CD4-positive, alpha-beta T cell treated with Interleukin-4 for 4 hours (primary cell): Measurements from ENCODE around the gene PUM1.
"Not testable (repeated sequence)": the region's sequence is repeated elsewhere in the genome, so short reads cannot be mapped to it uniquely, and the experiment has no call there.

Experiments
- DNase-seq: peaks from one replicate; pipeline ENCODE4 v3.0.0-alpha.2; 2020

The PUM1 gene

DNA sequence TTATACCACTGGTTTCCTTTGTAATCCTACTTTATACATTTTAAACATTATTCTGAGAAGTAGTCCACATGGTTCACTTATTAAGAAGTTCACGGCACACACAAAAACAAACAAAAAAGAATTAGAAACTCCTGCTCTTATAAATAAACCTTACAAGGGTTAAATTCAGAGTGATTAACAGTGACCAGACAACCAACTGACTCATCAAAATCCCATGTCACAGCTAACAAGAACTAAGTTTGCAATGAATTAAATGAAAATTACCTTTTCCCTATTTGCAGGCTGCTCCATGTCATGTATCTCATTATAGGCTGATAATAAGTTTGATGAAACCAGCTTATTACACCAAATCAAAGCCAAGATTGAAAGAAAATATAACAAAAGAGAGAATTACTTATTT is 77.5 kb downstream of the PUM1 start:
- no peak for DNase-seq

DNA sequence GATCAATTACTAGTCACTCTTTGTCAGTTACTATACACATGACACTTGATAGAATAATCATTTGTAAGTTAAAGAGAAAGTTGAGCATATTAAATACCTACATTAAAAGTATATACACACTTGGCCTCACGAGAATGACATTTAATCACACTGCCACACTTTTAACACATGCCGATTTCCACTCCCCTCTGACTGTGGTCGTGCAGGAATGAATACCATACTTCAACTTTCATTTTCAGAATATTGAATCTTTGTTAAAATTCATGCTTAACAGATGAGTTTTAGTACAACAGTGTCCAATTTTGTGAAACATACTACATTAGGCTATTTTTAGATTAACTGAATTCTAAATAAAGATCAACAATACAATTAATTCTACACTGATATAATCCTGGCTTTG is 78.8 kb downstream of the PUM1 start:
- no peak for DNase-seq

DNA sequence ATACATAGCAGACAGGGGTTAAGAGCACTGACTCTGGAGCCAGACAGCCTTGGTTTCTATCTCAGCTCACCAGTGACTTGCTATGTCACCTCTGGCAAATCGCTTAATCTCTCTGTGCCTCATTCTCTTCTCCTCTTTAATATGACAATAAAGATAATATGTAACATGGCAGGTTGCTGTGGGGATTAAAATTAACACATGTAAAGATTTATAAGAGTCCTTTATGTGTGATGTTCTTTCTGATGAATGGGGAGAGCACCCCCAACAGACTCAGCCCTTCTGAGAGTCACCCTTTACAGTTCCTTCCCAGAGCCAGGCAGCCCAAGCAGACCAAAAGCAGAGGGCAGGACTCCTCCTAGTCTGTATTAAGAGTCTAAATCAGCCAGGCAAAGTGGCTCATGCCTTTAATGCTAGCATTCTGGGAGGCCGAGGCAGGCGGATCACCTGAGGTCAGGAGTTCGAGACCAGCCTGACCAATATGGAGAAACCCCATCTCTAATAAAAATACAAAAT is 80.5 kb downstream of the PUM1 start:
- no peak for DNase-seq

DNA sequence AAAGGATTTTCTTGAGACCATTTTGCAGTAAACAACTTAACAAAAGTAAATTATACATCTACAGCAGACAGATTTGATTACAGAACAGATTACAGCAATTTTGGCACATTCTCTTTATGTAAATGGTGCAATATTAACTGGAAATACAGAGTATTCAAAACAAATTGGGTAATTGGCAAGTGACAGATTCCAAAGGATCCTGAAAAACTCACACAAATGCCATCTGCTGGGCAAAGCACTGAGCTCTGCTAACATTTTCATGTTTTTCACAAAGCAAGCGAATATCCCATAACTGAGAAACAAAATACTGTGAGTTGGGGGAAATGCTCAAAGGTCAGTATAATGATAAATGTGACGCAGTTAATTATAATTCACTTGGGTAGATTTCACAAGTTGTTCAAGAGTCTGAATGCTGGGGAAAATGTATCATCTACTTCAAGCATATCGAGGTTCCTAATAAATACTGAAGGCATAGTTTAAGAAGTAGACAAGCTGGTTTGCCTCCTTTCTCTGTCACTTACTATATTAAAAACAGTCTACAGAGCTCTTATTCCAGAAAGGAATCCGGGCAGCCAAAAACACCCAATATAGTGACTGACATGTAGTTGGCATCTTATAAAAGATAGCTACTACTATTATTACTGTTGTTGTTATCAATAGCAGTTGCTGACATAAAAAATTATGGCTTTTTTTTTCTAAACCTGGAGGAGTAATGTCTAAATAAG is 81.2 kb downstream of the PUM1 start:
- DNase-seq, result no peak

DNA sequence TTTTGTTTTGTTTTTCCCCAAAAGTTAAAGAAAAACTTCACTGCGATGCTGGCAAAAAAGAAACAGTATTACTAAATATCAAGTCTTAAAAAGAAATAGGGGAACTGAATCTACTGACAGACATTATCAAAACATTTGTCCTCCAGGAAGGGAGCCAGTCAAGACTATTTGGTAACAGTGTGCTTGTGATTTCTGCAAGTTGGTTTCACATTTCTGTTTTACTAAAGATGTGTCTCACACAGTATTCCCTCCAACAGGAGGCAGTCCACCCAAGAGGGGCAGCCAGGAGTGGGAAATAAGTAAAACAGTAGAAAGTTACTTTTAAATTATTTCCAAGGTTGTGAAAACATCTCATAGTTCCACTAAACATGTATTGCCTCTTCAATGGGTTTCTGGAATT is 82.6 kb downstream of the PUM1 start:
- no peak for DNase-seq

DNA sequence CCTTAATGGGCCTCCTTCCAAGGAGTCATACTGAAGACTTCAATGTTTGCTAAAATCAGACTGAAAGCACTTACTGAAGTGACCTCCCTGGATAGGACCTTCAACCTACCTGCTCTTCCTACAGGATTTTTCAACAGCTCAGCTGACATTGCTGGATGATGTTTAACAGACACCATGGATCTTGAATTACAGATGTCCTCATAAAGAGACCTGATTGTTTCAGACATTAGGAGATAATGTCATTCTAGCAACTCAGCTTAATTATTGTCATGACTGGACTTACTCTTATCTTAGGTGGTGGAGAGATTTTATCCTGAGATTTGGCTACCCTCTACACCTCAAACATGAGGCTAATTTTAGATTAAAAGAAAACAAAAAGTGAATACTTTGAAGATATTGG is 83.1 kb downstream of the PUM1 start:
- no peak for DNase-seq

DNA sequence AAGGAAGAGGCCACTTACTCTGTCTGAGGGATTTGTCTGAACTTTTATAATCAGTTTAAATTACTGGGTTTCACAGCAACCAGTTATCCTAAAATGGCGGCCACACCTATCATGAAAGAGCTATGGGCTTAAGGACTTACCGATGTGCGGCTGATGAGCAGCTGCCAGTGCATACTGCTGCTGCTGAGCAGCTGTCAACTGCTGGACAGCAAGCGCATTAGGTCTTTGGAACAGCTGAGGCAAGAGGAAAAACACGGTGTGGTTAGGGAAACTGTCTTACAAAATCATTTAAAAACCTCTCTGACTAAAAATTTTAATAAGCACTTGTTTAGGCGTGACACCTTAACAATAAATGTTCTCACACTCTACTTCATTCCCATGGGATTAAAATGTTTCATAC is 84.3 kb downstream of the PUM1 start:
- DNase-seq, result no peak

DNA sequence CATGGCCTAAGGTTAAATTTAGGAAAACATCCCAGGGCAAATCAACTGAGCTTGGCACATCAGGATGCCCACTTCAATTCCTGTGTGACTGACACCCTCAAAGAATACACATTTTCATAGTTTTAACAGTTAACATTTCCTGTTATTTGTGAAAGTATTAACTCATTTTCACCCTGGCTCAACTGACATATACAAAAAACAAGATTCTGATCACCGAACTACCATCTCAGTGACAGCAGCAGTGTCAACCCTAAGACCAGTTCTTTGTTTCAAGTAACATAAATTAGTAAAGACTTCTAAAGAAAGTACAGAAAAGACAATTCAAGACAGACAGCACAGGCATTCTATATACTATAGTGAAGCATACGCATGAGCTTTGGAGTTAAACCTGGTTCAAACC is 88.0 kb downstream of the PUM1 start:
- DNase-seq, result no peak

DNA sequence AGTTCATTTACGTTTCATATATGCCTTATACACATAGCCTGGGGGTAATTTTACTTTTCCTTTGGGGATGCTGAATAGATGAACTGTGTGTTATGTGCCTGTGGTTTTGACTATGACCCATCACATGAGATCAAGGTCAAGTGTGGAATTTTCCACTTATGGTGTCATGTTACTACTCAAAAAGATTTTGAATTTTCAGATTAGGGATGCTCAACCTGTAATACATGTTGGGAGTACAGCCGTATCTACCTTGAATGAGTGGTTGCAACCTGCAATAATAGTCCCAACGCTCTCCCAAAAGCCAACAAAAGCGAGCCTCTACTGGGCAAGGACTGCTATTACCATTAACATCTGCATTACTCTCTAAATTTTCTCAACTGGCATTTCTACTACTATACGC is 88.4 kb downstream of the PUM1 start:
- DNase-seq, result no peak

DNA sequence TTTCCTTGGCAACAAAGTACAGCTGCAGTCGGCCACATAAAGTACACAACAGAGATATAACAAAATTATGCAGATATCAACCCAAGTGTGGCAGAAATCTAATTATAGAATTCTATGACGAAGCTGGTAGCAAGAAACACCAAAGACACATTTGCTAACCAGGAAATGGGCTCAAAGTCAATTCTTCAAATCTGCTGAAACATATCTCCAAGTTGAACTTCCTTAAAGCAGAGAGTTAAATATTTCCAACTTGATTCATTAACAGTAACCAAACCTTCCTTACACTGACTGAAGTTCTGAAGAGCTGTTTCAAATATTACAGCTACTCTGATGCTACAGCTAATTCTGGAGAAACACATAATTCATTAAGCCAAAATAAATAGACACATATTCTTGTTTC is 89.4 kb downstream of the PUM1 start:
- no peak for DNase-seq

DNA sequence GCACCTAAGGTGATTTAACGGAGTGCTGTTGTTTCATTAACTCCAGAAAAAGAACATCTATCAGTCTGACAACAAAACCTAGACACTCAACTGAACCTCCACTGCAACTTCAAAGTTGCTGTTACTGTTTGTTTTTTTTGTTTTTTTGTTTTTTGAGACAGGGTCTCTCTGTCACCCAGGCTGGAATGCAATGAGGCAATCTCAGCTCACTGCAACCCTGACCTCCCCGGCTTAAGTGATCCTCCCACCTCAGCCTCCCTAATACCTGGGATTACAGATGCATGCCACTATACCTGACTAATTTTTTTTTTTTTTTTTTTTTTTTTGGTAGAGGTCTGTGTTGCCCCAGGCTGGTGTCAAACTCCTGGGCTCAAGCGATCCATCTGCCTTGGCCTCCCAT is 90.3 kb downstream of the PUM1 start:
- DNase-seq, result no peak

DNA sequence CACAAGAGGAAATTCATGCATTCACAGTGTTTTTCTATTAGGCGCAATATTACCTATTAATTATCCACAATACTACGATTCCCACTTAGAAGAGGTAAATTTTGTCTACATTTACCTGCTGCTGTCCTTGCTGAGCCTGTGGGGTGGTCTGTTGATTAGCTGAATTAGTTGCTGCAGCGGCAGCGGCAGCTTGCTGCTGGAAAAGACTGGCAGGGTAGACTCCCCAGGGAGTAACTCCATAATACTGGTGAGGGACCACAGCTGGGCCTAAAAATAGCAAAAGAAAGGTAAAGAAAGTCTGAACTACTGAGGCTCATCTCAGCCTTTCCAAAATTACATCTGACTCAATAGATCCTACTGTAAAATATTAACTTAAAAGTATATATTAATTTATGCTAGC is 91.0 kb downstream of the PUM1 start:
- no peak for DNase-seq

DNA sequence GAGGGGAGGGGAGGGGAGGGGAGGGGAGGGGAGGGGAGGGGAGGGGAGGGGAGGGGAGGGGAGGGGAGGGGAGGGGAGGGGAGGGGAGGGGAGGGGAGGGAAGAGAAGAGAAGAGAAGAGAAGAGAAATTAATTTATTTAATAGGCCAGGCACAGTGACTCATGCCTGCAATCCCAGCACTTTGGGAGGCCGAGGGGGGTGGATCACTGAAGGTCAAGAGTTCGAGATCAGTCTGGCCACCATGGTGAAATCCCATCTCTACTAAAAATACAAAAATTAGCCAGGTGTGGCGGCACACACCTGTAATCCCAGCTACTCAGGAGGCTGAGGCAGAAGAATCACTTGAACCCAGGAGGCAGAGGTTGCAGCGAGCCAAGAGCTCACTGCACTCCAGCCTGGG is 93.2 kb downstream of the PUM1 start:
- not testable (repeated sequence) for DNase-seq

DNA sequence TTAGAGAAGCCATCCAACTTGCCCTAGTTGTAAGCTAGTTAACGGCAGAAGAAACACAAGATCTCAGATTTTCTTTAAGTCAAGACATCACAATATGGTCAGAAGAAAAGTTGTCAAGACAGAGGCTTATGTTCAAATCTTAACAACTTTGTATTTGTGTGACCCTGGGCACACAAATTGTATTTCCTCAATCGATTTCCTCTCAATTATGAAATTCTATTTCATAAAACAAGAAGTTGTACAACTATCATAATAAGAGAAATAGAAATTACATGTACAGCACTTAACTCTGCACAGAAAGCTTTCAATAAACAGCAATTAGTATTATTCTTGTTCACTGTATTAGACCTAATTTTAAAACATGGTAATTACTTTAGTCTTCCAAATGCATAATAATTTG is 94.0 kb downstream of the PUM1 start:
- DNase-seq, result no peak

DNA sequence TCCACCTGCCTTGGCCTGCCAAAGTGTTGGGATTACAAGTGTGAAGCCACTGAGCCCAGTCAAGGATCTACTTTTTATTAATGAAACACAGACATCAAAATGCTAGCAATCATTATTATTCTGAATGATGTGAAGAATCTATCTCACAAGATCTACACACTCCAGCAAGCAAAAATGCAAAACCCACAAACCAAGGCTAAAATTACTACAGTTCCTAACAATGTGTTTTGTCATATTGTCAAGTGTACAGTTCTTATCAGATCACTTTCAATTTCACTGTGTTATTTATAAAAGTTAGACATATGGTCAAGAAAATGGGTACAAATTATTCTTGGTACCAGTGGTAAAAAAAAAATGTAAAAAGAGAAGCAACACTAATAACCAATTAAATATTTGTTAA is 95.6 kb downstream of the PUM1 start:
- DNase-seq, result no peak

DNA sequence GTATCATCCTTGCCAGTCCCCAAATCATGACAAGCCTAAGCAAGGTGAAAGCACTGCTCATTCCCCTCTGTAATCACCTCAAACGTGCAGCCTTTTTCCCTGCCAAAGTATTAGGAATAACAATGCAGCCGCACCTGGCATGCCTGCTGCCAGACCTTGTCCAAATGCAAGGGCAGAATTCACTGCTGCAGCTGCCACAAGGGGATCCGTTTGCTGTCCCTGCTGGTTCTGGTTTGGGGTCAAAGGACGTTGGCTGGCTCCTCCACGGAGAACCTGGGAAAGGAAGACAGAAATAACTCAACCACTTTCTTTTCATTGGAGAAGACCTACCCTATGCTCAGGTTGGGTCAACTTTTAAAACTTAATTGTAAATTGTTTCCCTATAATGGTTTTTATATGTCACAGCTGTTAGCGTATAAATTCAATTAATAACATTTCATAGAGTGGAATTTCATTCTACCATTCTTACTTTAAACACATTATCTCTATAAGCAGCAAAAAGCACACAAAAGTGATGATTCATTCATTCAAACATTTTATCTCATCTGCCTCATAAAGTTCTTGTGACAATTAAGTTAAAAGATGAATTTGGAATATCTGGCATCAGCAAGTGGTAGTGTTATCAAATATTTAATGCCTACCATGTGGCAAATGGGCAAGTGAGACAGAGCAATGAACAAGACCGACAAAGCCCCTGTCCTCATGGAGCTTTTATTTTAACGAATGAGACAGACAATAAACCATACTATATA is 97.1 kb downstream of the PUM1 start:
- DNase-seq, result no peak

DNA sequence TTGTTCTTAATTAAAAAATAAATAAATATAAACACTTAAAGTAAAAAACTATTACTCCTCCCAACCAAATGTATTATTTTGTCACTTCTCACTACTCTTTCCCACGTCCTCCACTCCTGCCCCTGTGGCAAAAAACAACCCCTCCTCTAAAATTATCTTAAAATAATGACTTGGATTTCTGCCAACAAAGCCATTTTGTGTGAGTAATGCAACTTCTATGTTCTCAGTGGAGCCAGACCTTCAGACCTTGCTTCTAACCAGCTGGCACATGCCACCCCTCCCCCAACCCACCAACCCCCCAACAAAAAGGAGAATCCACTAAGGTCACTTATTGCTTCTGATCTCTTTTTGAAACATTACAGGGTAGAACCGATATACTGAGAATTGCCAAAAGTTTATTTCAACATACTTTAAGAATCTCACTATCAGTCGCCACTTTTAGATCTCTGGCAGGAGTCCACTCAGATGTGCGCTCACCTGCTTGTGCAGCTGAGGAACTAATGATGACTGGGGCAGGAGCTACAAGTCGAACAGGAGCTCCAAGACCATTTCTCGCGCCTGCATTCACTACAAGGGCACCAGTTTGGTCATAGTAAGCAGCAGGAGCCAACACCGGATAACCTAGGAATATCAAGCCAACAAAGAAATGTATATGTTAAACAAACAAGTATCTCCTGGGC is 98.7 kb downstream of the PUM1 start:
- no peak for DNase-seq

DNA sequence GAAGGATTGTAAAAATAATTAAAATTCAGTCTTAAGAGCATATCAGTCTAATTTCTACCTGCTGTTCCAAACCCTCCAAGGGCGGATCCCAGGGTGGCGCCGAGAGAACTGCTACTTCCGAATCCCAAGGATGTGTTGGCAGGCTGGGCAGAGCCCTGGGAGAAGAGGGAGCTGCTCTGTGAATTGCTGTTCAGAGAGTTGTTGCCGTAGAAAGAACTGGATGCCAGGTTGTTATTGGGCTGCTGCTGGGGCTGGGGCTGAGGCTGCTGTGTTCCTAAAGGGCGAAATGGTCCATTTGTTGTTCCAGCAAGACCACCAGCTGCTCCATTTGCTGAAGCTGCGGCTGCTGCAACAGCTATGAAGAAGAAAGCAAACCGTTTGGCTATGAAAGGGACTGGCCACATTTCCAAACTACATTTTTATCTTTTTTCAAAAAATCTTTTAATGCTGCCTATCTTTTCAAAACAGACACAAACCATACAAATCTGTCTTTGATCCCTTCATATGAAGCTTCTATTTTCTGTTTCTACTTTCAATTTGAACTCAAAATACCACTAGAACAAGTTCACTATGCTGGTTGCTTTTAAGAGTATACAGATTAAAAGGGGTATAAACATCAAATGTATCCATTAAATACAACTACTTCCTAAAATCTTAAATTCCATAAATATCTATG is 99.5 kb downstream of the PUM1 start:
- DNase-seq, result no peak

DNA sequence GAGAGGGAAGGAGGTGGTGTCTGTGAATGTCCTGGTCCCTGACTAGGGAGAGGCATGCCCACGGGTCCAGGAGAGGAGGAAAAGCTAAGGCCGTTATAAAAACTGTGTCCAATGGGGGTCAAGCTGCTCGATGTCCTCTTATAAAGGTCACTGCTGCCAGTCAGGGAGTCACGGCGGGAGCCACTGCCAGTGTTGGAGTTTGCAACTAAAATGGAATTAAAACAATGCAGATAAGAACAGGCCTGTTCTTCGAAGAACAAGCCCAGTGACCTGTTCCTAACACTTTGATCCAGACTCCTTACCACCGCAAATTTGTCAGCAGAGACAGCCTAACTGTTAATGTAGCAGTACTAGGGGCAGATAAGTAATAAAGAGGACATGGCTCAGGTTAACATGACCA is 100.8 kb downstream of the PUM1 start:
- DNase-seq, result no peak

DNA sequence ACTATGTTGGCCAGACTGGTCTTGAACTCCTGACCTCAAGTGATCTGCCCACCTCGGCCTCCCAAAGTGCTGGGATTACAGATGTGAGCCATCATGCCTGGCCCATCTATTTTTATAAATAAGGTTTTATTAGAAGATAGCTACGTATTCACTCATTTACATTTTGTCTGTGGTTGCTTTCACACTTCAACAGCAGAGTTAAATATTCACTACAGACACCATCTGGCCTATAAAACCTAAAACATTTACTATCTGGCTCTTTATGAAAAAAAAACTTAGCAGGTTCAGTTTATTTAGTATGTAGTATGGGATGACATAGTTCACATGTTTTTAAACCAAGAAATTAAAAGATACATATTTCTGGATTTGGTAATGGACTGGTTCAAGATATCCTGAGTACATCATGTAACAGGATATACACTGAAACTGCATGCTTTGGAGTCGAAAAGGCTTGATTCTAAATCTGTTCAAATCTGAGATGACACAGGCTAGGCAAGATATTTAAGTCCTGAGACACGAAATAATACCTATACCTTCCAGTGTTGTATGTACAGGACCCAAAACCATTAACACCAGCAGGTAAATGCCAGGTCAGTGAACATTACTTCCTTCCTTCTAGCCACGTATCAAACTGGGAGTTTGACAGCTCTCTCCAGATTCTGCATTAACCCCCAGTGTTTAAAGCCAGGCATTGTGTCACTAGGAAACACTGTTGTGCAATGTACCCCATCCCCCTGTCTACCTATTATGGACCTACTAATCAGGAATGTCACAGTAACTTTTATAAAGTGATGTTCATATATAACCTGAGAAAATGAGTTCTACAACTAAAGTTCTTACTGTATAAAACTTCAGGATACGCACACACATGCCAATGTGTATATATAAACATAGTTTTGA is 102.7 kb downstream of the PUM1 start:
- DNase-seq, result no peak

DNA sequence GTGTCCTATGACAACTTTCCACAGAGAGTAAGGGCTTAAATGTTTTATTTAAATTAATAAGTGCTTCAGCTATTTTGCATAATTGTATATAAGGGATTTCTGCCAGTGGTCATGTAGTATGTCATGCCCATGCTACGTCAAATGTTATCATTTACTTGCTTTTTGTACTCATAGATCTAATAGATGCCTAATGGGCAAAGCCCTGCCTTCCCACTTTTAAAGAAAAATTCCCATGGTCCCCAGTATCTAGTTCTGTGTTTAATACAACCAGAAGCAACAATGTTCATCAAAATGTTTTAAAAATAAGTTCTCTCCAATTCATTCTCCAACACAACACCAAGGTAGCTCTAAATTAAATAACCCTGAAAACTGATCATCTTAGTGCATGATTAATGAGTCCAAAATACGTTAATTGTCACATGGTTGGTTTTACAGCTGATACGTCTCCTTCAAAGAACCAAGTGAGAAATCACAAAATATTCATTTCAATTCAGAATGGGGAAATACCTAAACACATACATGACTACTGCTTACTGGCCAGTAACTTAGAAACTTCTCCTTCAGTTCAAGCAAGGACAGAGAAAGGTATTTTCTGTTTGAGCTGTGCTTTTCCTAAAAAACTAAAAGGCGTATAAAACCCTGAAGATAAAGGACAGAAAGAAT is 107.8 kb downstream of the PUM1 start:
- no peak for DNase-seq
